HepG2 (cell line): ENCODE data around the gene KRTAP3-1. TPM values are rescaled to one million over a fixed set of nuclear protein-coding genes. Genes with fewer than 3 reads are reported as not detected.

ENCODE experiments used
- ATAC-seq: fragments of 200-7000 bp; cut with Tn5 transposase; 3 replicates; pipeline ENCODE4 v1.9.1; 2020; ENCODE audit warnings: mild to moderate bottlenecking, moderate library complexity
- BruUV-seq: library from RNA; stranded (reverse); fragments of 400-500 nt; replicated peaks from 2 replicates; lab custom pipeline; 2021; lab: Mats Ljungman, UMichigan
- CTCF ChIA-PET: fragments of 300-600 bp; formaldehyde crosslinking; extraction: SDS; loops from one replicate; lab custom pipeline; 2021; ENCODE audit warnings: low total read pairs, inconsistent platforms, low intra/inter-chr PET ratio; lab: Yijun Ruan, JAX
- POLR2A ChIA-PET: fragments of 350-600 bp; sonication (Branson Sonifier 250); formaldehyde crosslinking; loops from one replicate; lab custom pipeline; 2020; ENCODE audit warnings: antibody characterized with exemption, inconsistent platforms; lab: Yijun Ruan, JAX
- DNase-seq: peaks from one replicate; pipeline ENCODE4 v3.0.0-alpha.2; 2015; ENCODE audit warnings: low spot score
- FAIRE-seq: peaks from 3 replicates; lab custom pipeline; 2011; peaks lifted over from hg19 to GRCh38; lab: Jason Lieb, UNC
- H2AFZ ChIP-seq: one replicate; pipeline ENCODE4 v1.6.1; 2011; ENCODE audit warnings: low read length, inconsistent platforms
- H3K27ac ChIP-seq: fragments of 300-600 bp; 3 replicates; pipeline ENCODE4 v1.8.0; 2011; ENCODE audit warnings: mixed run types, mild to moderate bottlenecking, mixed read lengths, low read length, inconsistent platforms; ENCODE audit not compliant: insufficient read depth; ENCODE audit errors: extremely low read length
- H3K27me3 ChIP-seq, 2 experiments: fragments of 200-600 bp in 1 of 2; 2 replicates in 1 of 2; 3 replicates in 1 of 2; pipeline versions ENCODE4 v1.6.0 to v1.8.0; 2011; ENCODE audit warnings: low read length in 2 of 2, mild to moderate bottlenecking in 2 of 2, moderate library complexity in 2 of 2, inconsistent platforms in 1 of 2; ENCODE audit not compliant: insufficient read depth in 2 of 2, control insufficient read depth in 1 of 2
- H3K36me3 ChIP-seq, 2 experiments: fragments of 200-600 bp in 1 of 2; replicated peaks in 1 of 2; 2 replicates in 1 of 2; 3 replicates in 1 of 2; pipeline versions ENCODE4 v1.5.1 to v1.8.0; 2011; ENCODE audit warnings: low read length in 2 of 2, inconsistent platforms in 1 of 2; ENCODE audit not compliant: insufficient read depth in 2 of 2, control insufficient read depth in 1 of 2
- H3K4me1 ChIP-seq: 2 replicates; pipeline ENCODE4 v1.5.1; 2012; ENCODE audit warnings: low read length, inconsistent platforms; ENCODE audit not compliant: insufficient read depth
- H3K4me2 ChIP-seq: 2 replicates; pipeline ENCODE4 v1.6.0; 2011; ENCODE audit warnings: low read depth, low read length, inconsistent platforms
- H3K4me3 ChIP-seq, 3 experiments: fragments of 200-600 bp in 1 of 3; sonication (generic), shearing (Covaris generic) in 1 of 3; replicated peaks in 1 of 3; 2 replicates each; pipeline ENCODE4 v1.5.1; 2011 to 2016; ENCODE audit warnings: low read length in 3 of 3, inconsistent platforms in 2 of 3, low read depth in 2 of 3, mild to moderate bottlenecking in 2 of 3, control low read depth in 1 of 3, mixed read lengths in 1 of 3; ENCODE audit not compliant: insufficient read depth in 1 of 3
- H3K79me2 ChIP-seq: one replicate; pipeline ENCODE4 v1.6.1; 2011; ENCODE audit warnings: low read length, inconsistent platforms; ENCODE audit not compliant: insufficient read depth
- H3K9ac ChIP-seq: 2 replicates; pipeline ENCODE4 v1.6.0; 2011; ENCODE audit warnings: mild to moderate bottlenecking, low read depth, low read length, inconsistent platforms; ENCODE audit not compliant: insufficient read depth
- H3K9me3 ChIP-seq: 2 replicates; pipeline ENCODE4 v1.5.1; 2012; ENCODE audit warnings: mild to moderate bottlenecking, low read length
- H4K20me1 ChIP-seq: 2 replicates; pipeline ENCODE4 v1.6.0; 2011; ENCODE audit warnings: inconsistent platforms, mild to moderate bottlenecking, low read length, moderate library complexity; ENCODE audit not compliant: insufficient read depth
- DRAP1 ChIP-seq: IDR thresholded peaks from 2 replicates; pipeline ENCODE4 v1.6.1; 2016; ENCODE audit warnings: missing genetic modification reagents, missing compliant biosample characterization
- E2F5 ChIP-seq: sonication (generic); formaldehyde crosslinking; conservative IDR thresholded peaks from 2 replicates; pipeline ENCODE4 v1.4.0; 2020; ENCODE audit warnings: missing genetic modification reagents
- FOSL1 ChIP-seq: sonication (generic); formaldehyde crosslinking; IDR thresholded peaks from 2 replicates; pipeline ENCODE4 v1.9.0; 2021; ENCODE audit warnings: missing genetic modification reagents, borderline replicate concordance
- HES4 ChIP-seq: sonication (generic); formaldehyde crosslinking; IDR thresholded peaks from 2 replicates; pipeline ENCODE4 v1.9.0; 2021; ENCODE audit warnings: mild to moderate bottlenecking, missing genetic modification reagents, borderline replicate concordance
- NCOA5 ChIP-seq: sonication (generic); formaldehyde crosslinking; IDR thresholded peaks from 2 replicates; pipeline ENCODE4 v1.4.0; 2020; ENCODE audit warnings: missing genetic modification reagents
- POGZ ChIP-seq: sonication (generic); formaldehyde crosslinking; IDR thresholded peaks from 2 replicates; pipeline ENCODE4 v1.4.0; 2020; ENCODE audit warnings: mild to moderate bottlenecking, missing genetic modification reagents
- ZNF552 ChIP-seq: sonication (generic); formaldehyde crosslinking; IDR thresholded peaks from 2 replicates; pipeline ENCODE4 v1.9.0; 2022; ENCODE audit warnings: missing genetic modification reagents, mild to moderate bottlenecking, borderline replicate concordance
- ZNF766 ChIP-seq: sonication (generic); formaldehyde crosslinking; IDR thresholded peaks from 2 replicates; pipeline ENCODE4 v1.5.0; 2020; ENCODE audit warnings: missing genetic modification reagents, borderline replicate concordance
- WGBS: methylation state at CpG from one replicate; pipeline ENCODE4 v1.1.6; 2017; ENCODE audit warnings: low lambda C conversion rate; 5-methylcytosine and 5-hydroxymethylcytosine counted together
- in situ Hi-C: cut with HindIII; loops from 2 replicates; pipeline ENCODE4 v1.10.0; 2017; ENCODE audit warnings: low pct_unique_long_range_greater_than_20kb; ENCODE audit not compliant: extremely low pct_ligation_motif_present
- intact Hi-C: fragments of 100-400 bp; cut with micrococcal nuclease; formaldehyde crosslinking; loops from one replicate; pipeline ENCODE4 v1.10.0; 2022; ENCODE audit not compliant: unreplicated experiment
- polyA plus RNA-seq, 8 experiments: library from polyadenylated mRNA; depleted of rRNA in 3 of 8; stranded (reverse) in 7 of 8; unstranded in 1 of 8; fragments of >200 nt; fragmentation: Illumina TruSeq in 4 of 8; extraction: Trizol in 4 of 8; gene quantifications; 2 replicates each; pipeline versions ENCODE4 v1.2.1 to v1.2.3, GENCODE V29; 2011 to 2016; ENCODE audit warnings: low read depth in 4 of 8, missing spikeins in 1 of 8, mixed read lengths in 1 of 8; ENCODE audit not compliant: insufficient read depth in 1 of 8
- total RNA-seq, 5 experiments: library from RNA; depleted of rRNA; stranded (reverse); fragments of >200 nt; fragmentation: Illumina TruSeq; extraction: Trizol; gene quantifications; 2 replicates each; pipeline ENCODE4 v1.2.3, GENCODE V29; 2016; ENCODE audit warnings: low read depth in 1 of 5

Gene KRTAP3-1
- total and polyA plus RNA-seq, 2 of the 13 experiments (the other 11 are each of a cell fraction or from before 2014, with no cell fraction given): 0.29 to 3.7 TPM

- no peak for TF ChIP-seq POGZ (CRISPR knock-in tag)
Measured at GRCh38 chr17:40996829-40997228, 12.1 kb downstream of the KRTAP3-1 start (continued).

- no peaks in the 10 kb centered on the region for H4K20me1 ChIP-seq
- TF ChIP-seq ZNF766 (CRISPR knock-in tag) (no peak), E2F5 (CRISPR knock-in tag) (no peak), DRAP1 (CRISPR knock-in tag) (no peak), HES4 (no peak), FOSL1 (CRISPR knock-in tag) (no peak), NCOA5 (CRISPR knock-in tag) (no peak), ZNF552 (no peak)
- TF ChIP-seq, all 625 proteins: peak for 0
- Histone ChIP-seq H3K4me1 (peaks cover 5% of the 10 kb centered on the region; the same call in 1 of the 2 replicates), H3K9ac (no peak overlapping the region), H2AFZ (no peak overlapping the region), H3K79me2 (no peaks in the 10 kb centered on the region), H3K36me3 (no peaks in the 10 kb centered on the region), H3K4me3 (no peak overlapping the region), H3K4me2 (no peak overlapping the region), H3K27ac (no peak overlapping the region), H3K9me3 (no peaks in the 10 kb centered on the region), H3K27me3 (no peaks in the 10 kb centered on the region)
- FAIRE-seq (no peak), DNase-seq (no peak), ATAC-seq (no peak)
- intact Hi-C loops (no loop called here), in situ Hi-C loops (no loop called here)
- ChIA-PET CTCF (no interaction called here), POLR2A (no interaction called here)
- no TSS peak for BruUV-seq
- 40% methylated on average over 1 of the region's 1 CpG for WGBS
Measured at GRCh38 chr17:40995116-40995515, 13.8 kb downstream of the KRTAP3-1 start.
